ENCODE data around the gene RANBP1. TPM values are rescaled to one million over a fixed set of nuclear protein-coding genes. Genes with fewer than 3 reads are reported as not detected.

Gene RANBP1
- total RNA-seq, 4 donors from 2014 or later: 135 to 238 (median 176) TPM

- Histone ChIP-seq H3K9me3 (no peaks in the 10 kb centered on the region), H3K27ac (peak overlapping the region; percentile 39 to 88 (median 86)), H3K4me1 (peaks cover 0 to 58% (median 33%) of the 10 kb centered on the region in 4 donors), H3K27me3 (no peaks in the 10 kb centered on the region), H3K4me3 (peak overlapping the region; percentile 58 to 97 (median 79)), H3K36me3 (peaks cover 0 to 5% (median 2%) of the 10 kb centered on the region in 3 donors)
- DNase-seq (ENCODE audit: low spot score in 2 of 2): no peak
- TF ChIP-seq POLR2A (IDR thresholded peaks at IDR 0.05) (no peak), EP300 (IDR thresholded peaks at IDR 0.05) (no peak), CTCF (IDR thresholded peaks at IDR 0.05) (no peak)
- 4 to 10% methylated on average over 23 to 26 of the region's 27 CpGs for WGBS, 2 donors
Measured at GRCh38 chr22:20080776-20081654, 34.9 kb upstream of the RANBP1 start.

- Histone ChIP-seq H3K36me3 (peaks cover 2 to 28% (median 7%) of the 10 kb centered on the region in 3 donors), H3K4me3 (no peak overlapping the region), H3K27ac (peak overlapping the region in 1 of 4 donors; percentile 17), H3K9me3 (no peaks in the 10 kb centered on the region), H3K4me1 (peaks cover 0 to 58% (median 33%) of the 10 kb centered on the region in 4 donors), H3K27me3 (no peaks in the 10 kb centered on the region)
- TF ChIP-seq EP300 (IDR thresholded peaks at IDR 0.05) (no peak), CTCF (IDR thresholded peaks at IDR 0.05) (no peak), POLR2A (IDR thresholded peaks at IDR 0.05) (no peak)
- DNase-seq (ENCODE audit: low spot score in 2 of 2): no peak
- WGBS, 2 donors: 78 to 84% methylated on average over 10 of the region's 10 CpGs
Measured at GRCh38 chr22:20083157-20083890, 32.6 kb upstream of the RANBP1 start.

GRCh38 chr22:20083891-20084546 lies 31.9 kb upstream of the RANBP1 start:
- DNase-seq (ENCODE audit: low spot score in 2 of 2): no peak
- no peak overlapping the region for H3K4me3 ChIP-seq
- TF ChIP-seq POLR2A (IDR thresholded peaks at IDR 0.05): no peak
- no peak for TF ChIP-seq EP300 (IDR thresholded peaks at IDR 0.05)
- no peak for TF ChIP-seq CTCF (IDR thresholded peaks at IDR 0.05)

GRCh38 chr22:20084547-20085413 lies 31.1 kb upstream of the RANBP1 start:
- Histone ChIP-seq H3K27me3 (no peaks in the 10 kb centered on the region), H3K4me3 (no peak overlapping the region), H3K36me3 (peaks cover 2 to 43% (median 9%) of the 10 kb centered on the region in 3 donors), H3K27ac (peak overlapping the region in 1 of 4 donors; percentile 2), H3K9me3 (no peaks in the 10 kb centered on the region), H3K4me1 (peaks cover 0 to 51% (median 33%) of the 10 kb centered on the region in 4 donors)
- no peak for DNase-seq (ENCODE audit: low spot score in 2 of 2)
- TF ChIP-seq CTCF (IDR thresholded peaks at IDR 0.05) (no peak), POLR2A (IDR thresholded peaks at IDR 0.05) (no peak), EP300 (IDR thresholded peaks at IDR 0.05) (no peak)
- WGBS, 2 donors: 62 to 66% methylated on average over 23 of the region's 23 CpGs

More at GRCh38 chr22:20083891-20084546, 31.9 kb upstream of the RANBP1 start:
- H3K27ac ChIP-seq: no peak overlapping the region
- H3K27me3 ChIP-seq: no peaks in the 10 kb centered on the region
- WGBS, 2 donors: 72 to 76% methylated on average over 10 of the region's 10 CpGs
- H3K4me1 ChIP-seq: peaks cover 0 to 55% (median 33%) of the 10 kb centered on the region in 4 donors
- H3K36me3 ChIP-seq: peaks cover 2 to 35% (median 7%) of the 10 kb centered on the region in 3 donors
- H3K9me3 ChIP-seq: no peaks in the 10 kb centered on the region

Data from tibial nerve (tissue), 4 donors.